ENCODE measurements around the gene COQ9. TPM values are rescaled to one million over a fixed set of nuclear protein-coding genes. Genes with fewer than 3 reads are reported as not detected.

The COQ9 gene
- total RNA-seq, 2 donors from 2014 or later = 34.5 to 38.2 TPM

DNA sequence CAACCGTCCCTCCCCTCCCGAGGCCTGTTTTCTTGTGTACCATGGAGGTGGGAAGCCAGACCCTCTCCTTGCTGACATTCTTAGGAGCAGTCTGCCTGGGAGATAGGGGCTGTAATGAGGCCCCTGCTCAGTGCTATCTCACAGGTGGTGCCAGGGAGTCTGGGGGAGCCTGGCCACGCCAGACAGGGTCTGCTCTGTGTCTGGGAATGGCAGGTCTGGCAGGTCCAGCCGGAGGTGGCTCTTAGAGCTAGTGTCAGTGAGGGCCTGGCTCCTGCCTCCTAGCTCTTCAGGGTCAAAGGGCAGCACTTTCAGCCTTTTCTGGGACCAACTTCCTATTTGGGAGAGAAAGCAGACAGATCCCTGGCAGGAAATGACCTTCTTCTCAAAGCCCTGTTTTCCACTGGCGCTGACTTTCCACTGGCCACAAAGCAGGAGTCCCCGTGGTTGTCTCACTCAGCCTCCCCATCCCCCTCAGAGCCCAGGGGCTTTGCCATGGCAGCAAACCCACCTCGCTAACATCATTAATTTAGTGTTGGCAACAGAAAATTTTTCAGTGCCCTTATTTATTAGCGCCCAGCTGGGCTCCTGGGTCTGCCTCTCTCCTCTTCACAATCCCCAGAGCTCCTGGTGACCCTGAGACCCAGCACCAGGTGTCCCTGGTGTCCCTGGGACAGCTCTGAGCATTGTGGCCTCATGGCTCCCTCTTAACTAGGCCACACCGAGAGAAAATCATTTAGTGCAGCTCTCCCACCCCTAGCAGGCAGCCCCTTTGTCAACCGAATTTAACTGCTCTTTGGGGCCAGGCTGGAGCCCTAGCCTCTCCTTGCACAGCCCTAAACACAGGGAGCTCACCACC lies 63.0 kb downstream of the COQ9 start:
- Histone ChIP-seq H3K4me3 (ENCODE audit: low read length) (no peak overlapping the region), H3K9ac (ENCODE audit: extremely low read depth, low read length, poor library complexity, severe bottlenecking) (no peak overlapping the region), H3K27ac (ENCODE audit: low read depth, low read length) (peak overlapping the region; percentile 17), H3K27me3 (ENCODE audit: control insufficient read depth, insufficient read depth, low read length, poor library complexity, severe bottlenecking) (no peaks in the 10 kb centered on the region), H3K4me1 (ENCODE audit: control insufficient read depth, insufficient read depth, low read length) (no peaks in the 10 kb centered on the region), H3K9me3 (ENCODE audit: control insufficient read depth, low read length) (no peaks in the 10 kb centered on the region), H3K36me3 (ENCODE audit: control insufficient read depth, insufficient read depth, low read length) (no peaks in the 10 kb centered on the region)
- no peak for TF ChIP-seq CTCF (conservative IDR thresholded peaks at IDR 0.05)
- Mint-ChIP-seq H3K27me3 (ENCODE audit: insufficient read depth) (no peaks in the 10 kb centered on the region), H3K36me3 (ENCODE audit: low read depth) (peaks cover 6% of the 10 kb centered on the region), H3K4me3 (no peak overlapping the region), H3K4me1 (peaks cover 8% of the 10 kb centered on the region), H3K9me3 (no peaks in the 10 kb centered on the region), H3K27ac (peak overlapping the region; percentile 58)
- DNase-seq = no peak
- 77 to 82% methylated on average over 8 to 10 of the region's 10 CpGs for WGBS, 2 experiments (ENCODE audit: insufficient coverage in 1 of 2, insufficient read length in 1 of 2)

Other genes starting within 250 kb of the COQ9 start
- 10 to 100 TPM; 22.6 to 31.3 TPM for gene ARL2BP, start 202.2 kb upstream of the COQ9 start, total RNA-seq
- gene PLLP, start 162.8 kb upstream of the COQ9 start, total RNA-seq = 1 to 10 TPM; 5.9 to 9.1 TPM
- gene CCL22, start 88.7 kb upstream of the COQ9 start, total RNA-seq = not detected
- gene CX3CL1, start 75.0 kb upstream of the COQ9 start, total RNA-seq = 1 to 10 TPM in 1 of 2 donors, under 1 TPM in 1; 0.18 to 1.0 TPM
- not detected for gene CCL17, start 42.7 kb upstream of the COQ9 start, total RNA-seq
- 10 to 100 TPM; 77.5 to 87.1 TPM for gene CIAPIN1, start 94 bp upstream of the COQ9 start, total RNA-seq
- 10 to 100 TPM; 72.0 to 88.3 TPM for gene POLR2C, start 15.2 kb downstream of the COQ9 start, total RNA-seq
- gene DOK4, start 39.0 kb downstream of the COQ9 start, total RNA-seq = 10 to 100 TPM; 17.9 to 22.1 TPM
- gene CCDC102A, start 89.1 kb downstream of the COQ9 start, total RNA-seq = 1 to 10 TPM; 6.7 to 9.8 TPM
- 1 to 10 TPM; 3.6 to 4.8 TPM for gene ADGRG5, start 95.2 kb downstream of the COQ9 start, total RNA-seq
- gene ADGRG1, start 181.2 kb downstream of the COQ9 start, total RNA-seq = under 1 TPM; 0.64 TPM
- not detected for gene ADGRG3, start 220.8 kb downstream of the COQ9 start, total RNA-seq
- 1 to 10 TPM; 1.6 to 1.8 TPM for gene DRC7, start 247.3 kb downstream of the COQ9 start, total RNA-seq